Psoas muscle (tissue), 8 donors: ENCODE measurements around the gene GLP2R. TPM values are rescaled to one million over a fixed set of nuclear protein-coding genes. Genes with fewer than 3 reads are reported as not detected.
"Not testable (repeated sequence)": the region's sequence is repeated elsewhere in the genome, so short reads cannot be mapped to it uniquely, and the experiment has no call there.

ENCODE experiments used
- ATAC-seq, 4 donors: fragments of 200-7000 bp; cut with Tn5 transposase; one replicate each; pipeline ENCODE4 v1.9.1; 2020; ENCODE audit warnings: moderate library complexity in 3 of 4, mild to moderate bottlenecking in 2 of 4
- DNase-seq, 2 donors: peaks; one replicate each; pipeline ENCODE4 v3.0.0-alpha.2; 2020
- H3K27ac ChIP-seq: fragments of 200-600 bp; one replicate; pipeline ENCODE4 v1.8.0; 2022
- H3K27me3 ChIP-seq, 3 donors: fragments of 200-600 bp in 1 of 3; one replicate each; pipeline versions ENCODE4 v1.6.1 to v1.8.0; 2013 to 2022; ENCODE audit warnings: low read length in 2 of 3, mild to moderate bottlenecking in 2 of 3, moderate library complexity in 1 of 3; ENCODE audit not compliant: insufficient read depth in 3 of 3
- H3K36me3 ChIP-seq, 2 donors: fragments of 200-600 bp in 1 of 2; one replicate each; pipeline versions ENCODE4 v1.6.1 to v1.8.0; 2013 to 2022; ENCODE audit warnings: low read depth in 1 of 2, mild to moderate bottlenecking in 1 of 2, moderate library complexity in 1 of 2; ENCODE audit not compliant: insufficient read depth in 1 of 2
- H3K4me1 ChIP-seq: fragments of 200-600 bp; one replicate; pipeline ENCODE4 v1.8.0; 2022
- H3K4me3 ChIP-seq: fragments of 200-600 bp; one replicate; pipeline ENCODE4 v1.8.0; 2022; ENCODE audit warnings: mild to moderate bottlenecking
- H3K9me3 ChIP-seq: fragments of 200-600 bp; one replicate; pipeline ENCODE4 v1.8.0; 2022
- WGBS, 3 donors: extraction: QIAGEN DNeasy Blood & Tissue Kit; methylation state at CpG; one replicate each; pipeline versions ENCODE4 v1.1.6 to v1.1.7; 2013; 5-methylcytosine and 5-hydroxymethylcytosine counted together
- intact Hi-C, 2 donors: fragments of 100-400 bp; cut with DNase I; formaldehyde crosslinking; loops; one replicate each; pipeline versions ENCODE4 v1.11.0 to v1.14.2; 2022
- polyA plus RNA-seq, 3 donors: library from polyadenylated mRNA; stranded (reverse); fragments of 200-250 nt; gene quantifications; one replicate each; pipeline ENCODE4 v1.2.3, GENCODE V29; 2013
- total RNA-seq, 4 donors: library from RNA; stranded (reverse); fragmentation: NEBNext Ultra II Directional in 2 of 4; extraction: Animal tissue kit (Norgen Biotek cat#: 25700) in 2 of 4; gene quantifications; one replicate each; pipeline versions ENCODE4 v1.2.1 to v1.2.4, GENCODE V29; 2021 to 2023
- TF ChIP-seq, protein P1 (sequence below): fragments of 200-600 bp; IDR thresholded peaks from one replicate; pipeline ENCODE4 v1.8.0; 2022; ENCODE audit warnings: antibody characterized with exemption
- donor health status: healthy with polysubstance abuse.
- donor health status: DM: no; HTN: no; CAD: no; lungs with moderate emphysema.
- donor health status: Bipolar disorder and iron deficiency.
- donor health status: healthy.
- donor health status: DM: yes; HTN: yes; CAD: no.
- donor health status: DM: no; HTN: no; CAD: no.
- donor health status: DM: no; HTN: no; CAD: no.
- donor health status: DM: yes; HTN: yes; CAD: no.

The GLP2R gene
- total and polyA plus RNA-seq, 7 donors, result 0.12 to 0.30 (median 0.17) TPM; not detected in 4

DNA sequence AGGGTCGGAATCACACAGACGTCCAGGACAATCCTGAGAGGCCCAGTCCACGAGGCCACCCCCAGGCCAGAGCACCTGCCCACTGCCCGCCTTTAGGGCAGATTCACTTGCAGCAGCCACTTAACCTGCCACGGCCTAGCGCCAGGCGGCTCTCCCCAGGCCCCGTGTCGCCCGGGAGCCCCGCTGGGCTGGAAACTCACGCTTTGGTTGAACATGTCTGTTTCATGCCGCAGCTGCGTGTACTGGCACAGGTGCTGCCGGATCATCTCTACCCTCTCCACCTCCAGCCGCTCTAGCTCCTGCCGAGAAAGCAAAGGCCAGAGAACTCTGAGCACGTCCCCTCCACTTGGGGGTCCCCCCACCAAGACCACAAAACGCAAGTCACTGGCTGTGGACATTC is 92.1 kb downstream of the GLP2R start:
- intact Hi-C loops, result no loop called here
- Histone ChIP-seq H3K4me1 (no peaks in the 10 kb centered on the region), H3K27me3 (no peaks in the 10 kb centered on the region), H3K27ac (no peak overlapping the region), H3K9me3 (no peaks in the 10 kb centered on the region), H3K4me3 (no peak overlapping the region), H3K36me3 (no peaks in the 10 kb centered on the region)
- 87 to 89% (median 88%) methylated on average over 19 of the region's 19 CpGs for WGBS, 3 donors
- ATAC-seq (no peak), DNase-seq (no peak)
- TF ChIP-seq, protein P1, sequence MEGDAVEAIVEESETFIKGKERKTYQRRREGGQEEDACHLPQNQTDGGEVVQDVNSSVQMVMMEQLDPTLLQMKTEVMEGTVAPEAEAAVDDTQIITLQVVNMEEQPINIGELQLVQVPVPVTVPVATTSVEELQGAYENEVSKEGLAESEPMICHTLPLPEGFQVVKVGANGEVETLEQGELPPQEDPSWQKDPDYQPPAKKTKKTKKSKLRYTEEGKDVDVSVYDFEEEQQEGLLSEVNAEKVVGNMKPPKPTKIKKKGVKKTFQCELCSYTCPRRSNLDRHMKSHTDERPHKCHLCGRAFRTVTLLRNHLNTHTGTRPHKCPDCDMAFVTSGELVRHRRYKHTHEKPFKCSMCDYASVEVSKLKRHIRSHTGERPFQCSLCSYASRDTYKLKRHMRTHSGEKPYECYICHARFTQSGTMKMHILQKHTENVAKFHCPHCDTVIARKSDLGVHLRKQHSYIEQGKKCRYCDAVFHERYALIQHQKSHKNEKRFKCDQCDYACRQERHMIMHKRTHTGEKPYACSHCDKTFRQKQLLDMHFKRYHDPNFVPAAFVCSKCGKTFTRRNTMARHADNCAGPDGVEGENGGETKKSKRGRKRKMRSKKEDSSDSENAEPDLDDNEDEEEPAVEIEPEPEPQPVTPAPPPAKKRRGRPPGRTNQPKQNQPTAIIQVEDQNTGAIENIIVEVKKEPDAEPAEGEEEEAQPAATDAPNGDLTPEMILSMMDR, result no peak

DNA sequence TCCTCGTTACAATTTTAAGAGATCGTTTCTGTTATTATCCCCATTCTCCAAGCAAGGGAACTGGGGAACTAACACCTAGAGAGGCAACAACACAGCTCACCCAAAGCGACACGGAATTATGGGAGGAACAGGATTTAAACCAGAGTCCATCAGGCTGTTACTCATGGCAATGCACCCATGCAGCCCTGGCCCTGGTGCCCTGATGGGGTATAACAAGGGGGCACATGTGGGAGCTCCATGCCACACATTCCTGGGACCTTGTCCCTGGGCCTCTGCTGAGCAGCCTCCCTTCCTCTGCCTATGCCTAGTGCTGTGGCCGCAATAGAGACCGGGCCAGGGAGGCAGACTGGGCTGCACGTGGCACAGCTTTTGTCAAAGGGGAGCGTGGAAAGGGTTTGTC is 92.6 kb downstream of the GLP2R start:
- no peak overlapping the region for H3K4me3 ChIP-seq
- TF ChIP-seq, protein P1, result no peak

DNA sequence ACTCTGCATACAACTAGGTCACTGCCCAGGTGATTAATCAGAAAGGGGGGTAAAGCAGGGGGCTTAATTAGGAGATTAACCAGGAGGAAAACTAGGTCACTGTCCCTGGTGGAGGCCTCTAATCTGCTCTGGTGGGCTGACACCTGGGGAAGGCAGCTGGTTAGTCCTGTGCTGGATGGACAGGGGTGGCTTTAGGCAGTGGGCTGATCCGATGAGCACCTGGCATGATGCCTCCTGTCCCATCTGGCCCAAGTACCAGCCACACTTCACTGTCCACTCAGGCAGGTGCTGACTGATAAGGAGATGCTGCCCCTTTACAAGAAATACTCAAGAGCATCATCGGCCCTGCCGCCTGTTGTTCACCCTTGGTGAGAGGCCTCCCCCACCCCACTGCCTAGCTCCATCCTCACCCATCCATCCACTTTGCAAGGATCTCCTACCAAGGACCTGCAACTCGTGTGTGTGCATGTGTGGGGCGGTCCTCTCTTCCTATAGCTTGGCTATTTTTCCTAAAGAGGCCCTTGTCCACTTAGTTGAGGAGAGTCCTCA is 93.2 kb downstream of the GLP2R start:
- ATAC-seq (no peak), DNase-seq (no peak)
- Histone ChIP-seq H3K27ac (no peak overlapping the region), H3K27me3 (no peaks in the 10 kb centered on the region), H3K36me3 (no peaks in the 10 kb centered on the region), H3K4me1 (no peaks in the 10 kb centered on the region), H3K4me3 (no peak overlapping the region), H3K9me3 (no peaks in the 10 kb centered on the region)
- intact Hi-C loops, result no loop called here
- TF ChIP-seq, protein P1, result no peak
- 87 to 93% (median 89%) methylated on average over 5 of the region's 5 CpGs for WGBS, 3 donors

More for the DNA sequence above, 92.6 kb downstream of the GLP2R start:
- no peaks in the 10 kb centered on the region for H3K9me3 ChIP-seq
- H3K27me3 ChIP-seq, result no peaks in the 10 kb centered on the region
- WGBS, 3 donors, result 93 to 96% (median 96%) methylated on average over 8 of the region's 8 CpGs
- H3K4me1 ChIP-seq, result no peaks in the 10 kb centered on the region
- ATAC-seq (no peak), DNase-seq (no peak)
- intact Hi-C loops, result no loop called here
- H3K36me3 ChIP-seq, result no peaks in the 10 kb centered on the region
- no peak overlapping the region for H3K27ac ChIP-seq

DNA sequence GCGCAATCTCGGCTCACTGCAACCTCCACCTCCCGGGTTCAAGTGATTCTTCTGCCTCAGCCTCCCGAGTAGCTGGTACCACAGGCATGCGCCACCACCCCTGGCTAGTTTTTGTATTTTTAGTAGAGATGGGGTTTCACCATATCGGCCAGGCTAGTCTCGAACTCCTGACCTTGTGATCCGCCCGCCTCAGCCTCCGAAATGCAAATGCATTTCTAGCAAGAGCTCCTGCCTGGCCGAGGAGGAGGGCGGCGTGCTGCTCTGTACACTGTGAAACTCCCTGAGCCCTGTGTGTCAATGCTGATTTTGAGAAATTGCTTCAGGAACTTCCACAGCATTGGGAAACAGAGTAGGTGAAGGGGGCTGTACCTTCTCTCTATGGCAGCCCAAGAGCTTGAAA is 95.5 kb downstream of the GLP2R start:
- H3K4me1 ChIP-seq, ATAC-seq, H3K36me3 ChIP-seq, DNase-seq, H3K4me3 ChIP-seq, H3K27me3 ChIP-seq, H3K27ac ChIP-seq, H3K9me3 ChIP-seq: not testable (repeated sequence)
- WGBS, 3 donors, result 90 to 95% (median 91%) methylated on average over 12 to 13 of the region's 13 CpGs
- intact Hi-C loops, result loop anchor here (5.0 to 10.0 kb wide), 2 partner anchors 694 to 921 kb away; no protein-coding TSS in a partner anchor

- ATAC-seq, result no peak
- Histone ChIP-seq H3K9me3 (no peaks in the 10 kb centered on the region), H3K4me1 (no peaks in the 10 kb centered on the region), H3K4me3 (no peak overlapping the region), H3K27ac (no peak overlapping the region), H3K27me3 (no peaks in the 10 kb centered on the region), H3K36me3 (no peaks in the 10 kb centered on the region)
- 92 to 95% (median 93%) methylated on average over 14 of the region's 14 CpGs for WGBS, 3 donors
- TF ChIP-seq, protein P1, result no peak
- intact Hi-C loops, result loop anchor here (5.0 to 10.0 kb wide), 2 partner anchors 693 to 920 kb away; no protein-coding TSS in a partner anchor
- DNase-seq, result no peak
Measured at GRCh38 chr17:9922012-9922848, 96.5 kb downstream of the GLP2R start.
